Muscle layer of colon (tissue), 2 donors: ENCODE data around the gene SKA2.
"Not testable (repeated sequence)": the region's sequence is repeated elsewhere in the genome, so short reads cannot be mapped to it uniquely, and the experiment has no call there.

Source experiments
- H3K27ac ChIP-seq: one replicate; pipeline ENCODE4 v1.7.0; 2013; ENCODE audit warnings: low read depth, mild to moderate bottlenecking, low read length, moderate library complexity
- H3K27me3 ChIP-seq, 2 donors: one replicate each; pipeline ENCODE4 v1.7.0; 2013; ENCODE audit warnings: low read length in 2 of 2, mild to moderate bottlenecking in 2 of 2; ENCODE audit not compliant: insufficient read depth in 2 of 2, control insufficient read depth in 1 of 2
- H3K36me3 ChIP-seq: one replicate; pipeline ENCODE4 v1.7.0; 2013; ENCODE audit warnings: mild to moderate bottlenecking, low read length; ENCODE audit not compliant: insufficient read depth
- H3K4me1 ChIP-seq: one replicate; pipeline ENCODE4 v1.7.0; 2013; ENCODE audit warnings: mild to moderate bottlenecking, low read length; ENCODE audit not compliant: insufficient read depth
- H3K4me3 ChIP-seq, 2 donors: one replicate each; pipeline ENCODE4 v1.7.0; 2013; ENCODE audit warnings: low read length in 2 of 2, low read depth in 1 of 2, mild to moderate bottlenecking in 1 of 2, moderate library complexity in 1 of 2
- H3K9ac ChIP-seq: one replicate; pipeline ENCODE4 v1.7.0; 2013; ENCODE audit warnings: low read length
- H3K9me3 ChIP-seq: one replicate; pipeline ENCODE4 v1.7.0; 2013; ENCODE audit warnings: mild to moderate bottlenecking, low read length
- donor health status: abdominal sarcoma.
- donor health status: Adenocarcinoma of cecum.

Gene SKA2

DNA sequence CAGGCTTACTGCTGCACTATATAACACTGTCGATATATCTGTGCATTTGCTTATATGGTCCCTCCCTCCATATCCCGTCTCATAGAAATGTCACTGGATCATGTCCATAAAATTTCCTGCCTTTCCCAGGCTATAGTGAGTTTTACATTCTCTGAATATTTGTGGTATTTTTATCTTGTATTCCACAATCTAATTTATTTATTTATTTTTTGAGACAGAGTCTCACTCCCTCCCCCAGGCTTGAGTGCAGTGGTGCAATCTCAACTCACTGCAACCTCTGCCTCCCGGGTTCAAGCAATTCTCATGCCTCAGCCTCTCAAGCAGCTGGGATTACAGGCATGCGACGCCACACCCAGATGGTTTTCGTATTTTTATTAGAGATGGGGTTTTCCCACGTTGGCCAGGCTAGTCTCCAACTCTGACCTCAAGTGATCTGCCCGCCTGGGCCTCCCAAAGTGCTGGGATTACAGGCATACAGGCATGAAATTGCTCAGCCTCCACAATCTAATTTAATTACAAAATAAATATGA lies 61.2 kb downstream of the SKA2 start:
- Histone ChIP-seq H3K36me3 (no peaks in the 10 kb centered on the region), H3K27me3 (no peaks in the 10 kb centered on the region), H3K9me3 (no peaks in the 10 kb centered on the region), H3K4me3 (peak overlapping the region in 1 of 2 donors; percentile 6), H3K4me1 (peaks cover 11% of the 10 kb centered on the region), H3K27ac (peak overlapping the region; percentile 7), H3K9ac (no peak overlapping the region)

DNA sequence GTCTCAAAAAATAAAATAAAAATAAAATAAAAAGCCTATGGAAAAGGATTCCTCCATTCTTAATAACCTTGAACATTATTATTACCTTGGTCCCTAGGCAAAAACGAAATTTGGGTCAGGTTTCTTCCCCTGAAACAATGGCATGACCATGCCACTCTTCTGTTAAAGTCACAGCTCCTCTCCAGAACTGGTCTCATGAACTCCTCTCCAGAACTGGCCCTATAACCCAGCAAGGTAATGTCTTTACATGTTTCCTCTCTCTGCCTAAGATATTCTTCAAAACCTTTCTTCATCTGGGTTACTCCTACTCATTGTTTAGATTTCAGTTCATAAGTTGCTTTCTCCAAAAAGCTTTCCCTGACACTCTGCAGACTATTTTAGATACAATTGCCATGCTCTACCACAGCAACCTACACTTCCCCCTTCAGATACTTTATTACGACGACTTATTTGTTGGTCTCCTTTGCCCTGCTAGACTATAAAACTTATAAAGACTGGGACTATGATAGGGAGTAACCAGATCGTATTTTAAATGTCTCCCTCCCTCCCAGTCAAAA lies 61.8 kb downstream of the SKA2 start:
- Histone ChIP-seq H3K27me3 (no peaks in the 10 kb centered on the region), H3K9me3 (no peaks in the 10 kb centered on the region), H3K4me1 (peaks cover 11% of the 10 kb centered on the region), H3K36me3 (no peaks in the 10 kb centered on the region), H3K4me3 (peak overlapping the region in 1 of 2 donors; percentile 6), H3K27ac (peak overlapping the region; percentile 7), H3K9ac (no peak overlapping the region)

DNA sequence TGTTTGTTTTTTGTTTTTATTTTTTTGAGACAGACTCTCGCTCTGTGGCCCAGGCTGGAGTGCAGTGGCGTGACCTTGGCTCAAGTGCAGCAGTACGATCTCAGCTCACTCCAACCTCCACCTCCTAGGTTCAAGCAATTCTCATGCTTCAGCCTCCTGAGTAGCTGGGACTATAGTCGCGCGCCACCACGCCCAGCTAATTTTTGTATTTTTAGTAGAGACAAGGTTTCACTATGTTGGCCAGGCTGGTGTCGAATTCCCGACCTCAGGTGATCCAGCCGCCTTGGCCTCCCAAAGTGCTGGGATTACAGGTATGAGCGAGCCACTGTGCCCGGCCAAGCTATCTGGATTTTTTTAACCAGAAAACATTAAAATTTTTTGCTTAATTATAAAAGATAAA lies 64.4 kb downstream of the SKA2 start:
- H3K27ac ChIP-seq, H3K36me3 ChIP-seq, H3K9ac ChIP-seq, H3K4me3 ChIP-seq, H3K9me3 ChIP-seq, H3K27me3 ChIP-seq: not testable (repeated sequence)
- H3K4me1 ChIP-seq, result peaks cover 11% of the 10 kb centered on the region

DNA sequence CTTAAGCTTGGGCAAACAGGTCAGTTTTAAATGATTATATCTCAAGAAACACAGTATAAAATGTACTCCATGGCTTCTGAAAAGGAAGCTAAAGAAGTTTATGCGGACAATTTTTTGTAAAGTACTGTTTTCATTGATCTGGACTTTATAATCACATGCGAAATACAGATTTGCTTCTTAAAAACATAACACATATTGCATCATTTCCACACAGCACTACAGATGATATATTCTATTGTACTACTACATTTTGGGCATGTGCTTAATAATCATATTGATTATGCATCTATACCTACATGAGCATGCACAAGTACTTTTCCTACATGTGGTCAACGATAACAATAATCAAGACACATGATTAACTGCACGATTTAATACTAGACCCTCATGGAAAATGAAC lies 70.8 kb downstream of the SKA2 start:
- H3K27me3 ChIP-seq, result no peaks in the 10 kb centered on the region
- no peak overlapping the region for H3K27ac ChIP-seq
- H3K9me3 ChIP-seq, result no peaks in the 10 kb centered on the region
- peaks cover 6% of the 10 kb centered on the region for H3K36me3 ChIP-seq
- H3K4me3 ChIP-seq, result no peak overlapping the region
- no peaks in the 10 kb centered on the region for H3K4me1 ChIP-seq
- no peak overlapping the region for H3K9ac ChIP-seq

GRCh38 chr17:59074494-59074893 lies 80.5 kb downstream of the SKA2 start:
- H3K4me1 ChIP-seq, result no peaks in the 10 kb centered on the region
- H3K4me3 ChIP-seq, result no peak overlapping the region

GRCh38 chr17:59073972-59074371 lies 81.0 kb downstream of the SKA2 start:
- Histone ChIP-seq H3K4me1 (no peaks in the 10 kb centered on the region), H3K27ac (no peak overlapping the region), H3K9ac (no peak overlapping the region), H3K4me3 (no peak overlapping the region), H3K27me3 (no peaks in the 10 kb centered on the region), H3K9me3 (no peaks in the 10 kb centered on the region), H3K36me3 (peaks cover 28% of the 10 kb centered on the region)

More at GRCh38 chr17:59074494-59074893, 80.5 kb downstream of the SKA2 start:
- peaks cover 28% of the 10 kb centered on the region for H3K36me3 ChIP-seq
- H3K9me3 ChIP-seq, result no peaks in the 10 kb centered on the region
- H3K27me3 ChIP-seq, result no peaks in the 10 kb centered on the region
- no peak overlapping the region for H3K9ac ChIP-seq
- no peak overlapping the region for H3K27ac ChIP-seq

DNA sequence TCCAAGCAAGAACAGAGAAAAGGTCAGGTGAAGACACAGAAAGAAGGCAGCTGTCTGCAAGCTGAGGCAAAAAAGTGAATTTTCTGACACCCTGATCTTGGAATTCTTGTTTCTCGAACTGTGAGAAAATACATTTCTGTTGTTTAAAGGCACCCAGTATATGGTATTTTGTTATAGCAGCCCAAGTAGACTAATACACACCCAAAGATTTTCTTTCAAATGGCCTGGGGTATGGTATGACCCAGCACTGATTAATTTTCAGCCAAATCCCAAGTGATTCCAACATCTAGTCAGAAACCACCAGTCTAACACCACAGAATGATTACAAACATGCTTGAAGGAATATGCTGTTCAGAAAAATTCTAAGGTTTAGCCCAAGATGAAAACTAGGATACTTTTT lies 85.1 kb downstream of the SKA2 start:
- Histone ChIP-seq H3K9ac (no peak overlapping the region), H3K27me3 (no peaks in the 10 kb centered on the region), H3K4me1 (no peaks in the 10 kb centered on the region), H3K27ac (no peak overlapping the region), H3K4me3 (no peak overlapping the region), H3K36me3 (peaks cover 22% of the 10 kb centered on the region), H3K9me3 (no peaks in the 10 kb centered on the region)

- no peaks in the 10 kb centered on the region for H3K4me1 ChIP-seq
- H3K27me3 ChIP-seq, result no peaks in the 10 kb centered on the region
- H3K36me3 ChIP-seq, result peaks cover 9% of the 10 kb centered on the region
These were observed 87.2 kb downstream of the SKA2 start for GRCh38 chr17:59067756-59068155.

DNA sequence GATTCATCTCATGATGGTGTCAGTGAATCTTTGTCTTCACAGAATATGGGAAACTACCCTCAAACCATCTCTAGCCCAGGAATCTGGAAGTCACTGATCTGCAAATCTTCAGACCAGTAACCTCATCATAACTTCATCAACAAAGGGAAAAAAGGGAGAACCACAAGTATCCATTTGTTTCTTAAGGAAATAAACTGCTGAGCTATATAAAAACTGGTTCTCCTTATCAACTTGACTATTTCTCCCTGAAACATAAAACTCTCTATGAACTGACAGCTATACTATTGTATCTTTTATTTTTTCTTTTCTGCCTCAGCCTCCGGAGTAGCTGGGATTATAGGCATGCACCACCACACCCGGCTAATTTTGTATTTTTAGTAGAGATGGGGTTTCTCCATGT lies 87.6 kb downstream of the SKA2 start:
- H3K9me3 ChIP-seq, result no peaks in the 10 kb centered on the region

More at GRCh38 chr17:59067756-59068155, 87.2 kb downstream of the SKA2 start:
- Histone ChIP-seq H3K27ac (no peak overlapping the region), H3K9me3 (no peaks in the 10 kb centered on the region), H3K4me3 (no peak overlapping the region), H3K9ac (no peak overlapping the region)

GRCh38 chr17:59062509-59062908 lies 92.5 kb downstream of the SKA2 start:
- Histone ChIP-seq H3K4me1 (no peaks in the 10 kb centered on the region), H3K9me3 (no peaks in the 10 kb centered on the region), H3K27me3 (no peaks in the 10 kb centered on the region), H3K9ac (no peak overlapping the region), H3K4me3 (no peak overlapping the region), H3K27ac (no peak overlapping the region), H3K36me3 (peaks cover 9% of the 10 kb centered on the region)

More for the DNA sequence above, 87.6 kb downstream of the SKA2 start:
- Histone ChIP-seq H3K4me1 (no peaks in the 10 kb centered on the region), H3K9ac (no peak overlapping the region), H3K27me3 (no peaks in the 10 kb centered on the region), H3K36me3 (peaks cover 9% of the 10 kb centered on the region), H3K27ac (no peak overlapping the region), H3K4me3 (no peak overlapping the region)
